AG08395 (cell line): Measurements from ENCODE around the gene YWHAG.
A peak's percentile ranks its signal among the peaks of the same experiment; 100 is the strongest.
"Not testable (repeated sequence)": the region's sequence is repeated elsewhere in the genome, so short reads cannot be mapped to it uniquely, and the experiment has no call there.

Experiments used
- DNase-seq: peaks from one replicate; pipeline ENCODE4 v3.0.0; 2012; ENCODE audit warnings: mixed read lengths, low spot score

The YWHAG gene

DNA sequence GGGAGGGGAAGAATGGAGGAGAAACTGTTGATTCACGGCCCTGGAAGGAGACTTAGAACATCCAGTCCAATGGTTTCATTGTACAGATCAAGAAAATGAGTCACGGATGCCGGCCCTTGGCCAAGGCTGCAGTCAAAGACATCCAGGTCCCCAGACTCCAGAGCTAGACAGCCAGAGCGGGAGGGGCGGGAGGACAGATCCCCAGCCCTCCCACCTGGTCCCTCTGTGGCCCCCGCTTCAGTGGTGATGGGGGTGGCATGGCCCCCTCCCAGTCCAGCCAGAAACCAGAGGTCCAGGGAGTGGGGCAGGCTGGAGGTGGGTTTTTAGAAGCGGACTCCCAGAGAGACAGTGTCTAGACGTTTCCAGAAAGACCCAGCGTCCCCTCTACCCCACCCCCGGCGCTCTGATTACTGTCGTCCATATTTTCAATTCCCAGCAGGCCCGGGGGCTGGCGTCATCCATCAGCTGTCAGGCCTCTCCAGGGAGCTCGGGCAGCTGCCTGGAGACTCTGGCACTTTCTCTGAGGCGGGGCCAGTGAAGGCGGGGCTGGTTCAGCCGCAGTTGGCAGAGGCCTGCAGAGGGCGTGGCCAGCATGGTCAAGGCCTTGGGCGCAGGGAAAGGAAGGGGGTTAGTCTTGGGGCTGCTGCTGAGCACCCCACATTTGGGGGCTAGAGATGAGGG, 64.3 kb downstream of the YWHAG start:
- peak; percentile 88 for DNase-seq

DNA sequence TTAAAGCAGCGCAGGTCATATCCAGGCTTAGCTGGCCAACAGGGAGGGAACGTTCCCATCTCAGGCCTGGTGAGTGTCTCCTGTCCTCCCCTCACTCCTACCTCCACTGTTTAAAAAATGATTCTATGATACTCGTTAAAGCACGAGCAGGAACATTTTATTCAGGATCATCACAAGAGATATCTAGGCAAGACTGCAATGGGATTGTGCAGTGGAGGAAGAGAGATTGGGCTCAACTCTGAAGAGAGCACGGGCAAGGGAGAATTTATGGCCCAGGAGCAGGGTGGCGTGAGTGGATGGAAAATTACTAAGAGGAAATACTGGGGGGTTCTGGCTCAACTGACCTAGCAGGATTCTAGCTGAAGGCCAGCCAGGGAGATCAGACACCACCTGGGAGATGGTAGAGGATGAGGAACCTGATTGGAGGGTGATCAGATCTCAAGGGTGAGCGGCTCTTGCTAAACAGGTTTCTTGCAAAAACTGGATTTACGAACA, 65.3 kb downstream of the YWHAG start:
- no peak for DNase-seq

DNA sequence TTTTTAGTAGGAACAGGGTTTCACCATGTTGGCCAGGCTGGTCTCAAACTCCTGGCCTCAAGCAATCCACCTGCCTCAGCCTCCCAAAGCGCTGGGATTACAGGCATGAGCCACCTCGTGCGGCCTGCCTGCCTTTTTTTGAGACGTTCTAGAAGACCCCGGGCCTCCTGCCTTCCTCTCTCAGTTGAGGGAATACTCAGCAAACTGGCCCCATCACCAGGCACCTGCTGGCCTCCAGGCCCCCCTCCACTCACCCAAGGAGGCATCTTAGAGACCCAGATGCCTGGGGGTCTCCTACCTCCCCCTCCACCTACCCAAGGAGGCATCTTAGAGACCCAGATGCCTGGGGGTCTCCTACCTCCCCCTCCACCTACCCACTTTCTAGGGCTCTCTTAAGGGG, 65.9 kb downstream of the YWHAG start:
- not testable (repeated sequence) for DNase-seq

DNA sequence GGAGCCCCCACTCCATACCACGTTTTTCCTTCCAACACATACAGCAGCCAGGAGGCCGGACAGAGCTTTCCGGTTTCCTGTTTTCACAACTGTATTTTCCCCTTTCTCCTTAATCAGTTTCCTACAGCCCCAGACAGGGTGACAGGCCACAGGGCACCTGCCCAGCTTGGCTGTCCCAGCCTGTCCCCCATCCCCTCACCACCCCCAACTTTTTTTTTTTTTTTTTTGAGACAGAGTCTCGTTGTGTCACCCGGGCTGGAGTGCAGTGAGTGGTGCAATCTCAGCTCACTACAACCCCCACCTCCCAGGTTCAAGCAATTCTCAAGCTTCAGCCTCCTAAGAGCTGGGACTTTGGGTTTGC, 66.6 kb downstream of the YWHAG start:
- no peak for DNase-seq

DNA sequence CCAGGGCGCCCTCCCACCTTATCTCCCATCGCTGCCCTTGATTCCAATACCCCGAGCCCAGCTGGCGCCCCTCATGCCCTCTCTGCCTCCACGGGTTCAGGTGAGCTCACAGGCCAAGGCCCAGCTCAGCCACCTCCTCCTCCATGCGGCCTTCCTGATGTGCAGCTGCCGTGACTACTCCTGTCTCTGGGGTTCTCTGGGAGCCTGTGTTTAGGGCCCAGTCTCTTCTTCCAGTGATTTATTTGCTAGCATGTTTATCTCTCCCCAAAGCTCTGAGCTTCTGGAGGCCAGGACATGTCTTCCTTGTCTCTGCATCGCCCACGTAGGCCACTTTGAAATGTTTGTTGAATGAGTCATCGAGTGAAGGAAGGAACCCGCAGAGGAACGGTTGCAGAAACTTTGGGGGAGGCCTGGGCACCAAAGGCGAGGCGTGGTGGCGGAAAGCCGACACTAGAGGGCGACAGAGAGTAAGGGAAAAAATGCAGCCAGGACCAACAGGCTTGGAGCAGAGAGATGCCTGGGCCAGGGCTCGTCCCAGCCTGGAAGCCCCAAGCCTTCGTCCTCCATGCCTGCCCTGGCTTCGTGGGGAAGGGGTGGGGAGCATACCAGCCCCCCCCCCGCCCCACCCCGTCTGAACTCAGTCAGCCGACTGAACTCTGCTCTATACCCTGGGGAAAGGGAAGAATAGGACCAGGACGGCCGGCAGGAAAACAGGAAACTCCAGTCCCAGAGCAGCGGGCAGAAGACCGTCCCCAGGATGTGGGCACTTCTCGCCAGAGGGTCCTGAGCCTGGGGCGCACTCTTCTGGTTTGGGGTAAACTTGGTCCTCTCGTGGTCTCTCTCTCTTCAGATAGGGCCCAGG, 67.2 kb downstream of the YWHAG start:
- DNase-seq = peak; percentile 92

DNA sequence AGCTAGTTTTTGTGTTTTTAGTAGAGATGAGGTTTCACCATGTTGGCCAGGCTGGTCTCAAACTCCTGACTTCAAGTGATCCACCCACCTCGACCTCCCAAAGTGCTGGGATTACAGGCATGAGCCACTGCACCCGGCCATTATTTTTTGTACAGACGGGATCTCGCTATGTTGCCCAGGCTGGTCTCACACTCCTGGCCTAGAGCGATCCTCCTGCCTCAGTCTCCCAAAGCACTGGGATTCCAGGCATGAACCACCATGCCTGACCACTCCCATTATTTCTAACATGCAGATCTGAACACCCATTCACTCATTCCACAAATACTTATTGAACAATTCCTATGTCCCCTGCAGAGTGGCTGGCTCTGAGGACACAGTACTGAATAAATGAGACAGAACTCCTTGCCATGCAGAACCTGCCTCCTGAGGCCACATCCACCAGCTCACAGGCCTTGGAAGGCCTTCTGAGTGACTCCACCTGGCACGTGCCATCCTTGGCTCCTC, 67.9 kb downstream of the YWHAG start:
- DNase-seq = not testable (repeated sequence)

DNA sequence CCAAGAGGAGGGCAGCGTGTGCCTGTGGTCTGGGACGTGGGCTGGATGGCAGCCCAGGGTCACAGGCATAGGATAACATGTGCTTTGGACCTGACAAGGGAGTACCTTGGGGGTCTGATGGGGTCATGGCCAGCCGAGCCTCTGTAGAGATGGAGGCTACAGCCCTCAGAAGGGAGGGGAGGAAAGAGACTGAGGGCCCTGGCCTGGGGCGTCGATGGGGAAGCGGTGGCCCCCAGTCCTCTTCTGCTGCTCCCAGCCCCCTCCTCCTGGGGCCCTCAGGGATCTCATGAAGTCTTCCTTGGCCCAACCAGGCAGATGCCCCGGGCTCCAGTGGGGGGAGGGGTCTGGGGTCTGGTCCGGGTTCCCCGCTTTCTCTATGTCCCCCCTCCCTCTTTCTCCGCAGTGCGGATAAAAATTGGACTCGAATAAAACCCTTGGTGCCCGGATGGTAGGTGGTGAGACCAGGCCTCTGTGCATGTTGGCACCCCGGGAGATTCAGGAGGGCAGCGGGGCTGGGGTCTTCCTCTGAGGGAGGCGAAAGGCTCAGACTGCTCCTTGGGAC, 71.9 kb downstream of the YWHAG start:
- DNase-seq = no peak

DNA sequence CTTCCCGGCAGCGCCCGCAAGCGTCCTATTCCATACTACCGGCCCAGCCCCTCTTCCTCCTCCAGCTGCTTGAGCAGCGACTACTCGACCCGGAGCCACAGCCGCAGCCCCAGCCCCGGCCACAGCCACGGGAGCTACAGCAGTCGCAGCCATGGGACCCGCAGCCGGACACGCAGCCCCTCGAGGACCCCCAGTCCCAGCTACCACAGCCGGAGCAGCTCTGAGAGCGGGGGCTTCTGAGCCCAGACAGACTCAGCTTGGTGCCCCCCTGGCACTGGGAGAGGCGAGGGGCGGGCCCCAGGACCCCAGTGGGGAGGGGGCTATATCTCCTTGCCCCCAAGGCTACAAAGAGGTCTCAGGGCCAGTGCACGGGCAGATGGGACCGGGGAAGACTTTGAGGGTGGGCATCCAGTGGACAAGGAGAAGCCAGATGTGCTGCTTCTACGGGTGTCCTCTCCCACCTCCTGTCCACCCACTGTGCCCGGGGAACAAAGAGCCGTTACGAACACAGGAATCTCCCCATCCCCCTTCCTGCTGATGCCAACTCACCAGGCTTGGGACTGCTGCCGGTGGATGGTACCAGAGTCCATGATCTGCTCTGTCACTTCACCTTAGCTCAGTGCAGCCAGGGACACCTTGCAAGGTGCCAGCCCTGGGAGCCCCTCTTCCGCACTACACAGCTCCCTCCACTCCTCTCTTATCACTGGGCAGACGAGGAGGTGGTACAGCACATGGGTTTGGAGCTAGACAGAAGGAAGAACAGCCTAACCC, 73.0 kb downstream of the YWHAG start:
- no peak for DNase-seq

DNA sequence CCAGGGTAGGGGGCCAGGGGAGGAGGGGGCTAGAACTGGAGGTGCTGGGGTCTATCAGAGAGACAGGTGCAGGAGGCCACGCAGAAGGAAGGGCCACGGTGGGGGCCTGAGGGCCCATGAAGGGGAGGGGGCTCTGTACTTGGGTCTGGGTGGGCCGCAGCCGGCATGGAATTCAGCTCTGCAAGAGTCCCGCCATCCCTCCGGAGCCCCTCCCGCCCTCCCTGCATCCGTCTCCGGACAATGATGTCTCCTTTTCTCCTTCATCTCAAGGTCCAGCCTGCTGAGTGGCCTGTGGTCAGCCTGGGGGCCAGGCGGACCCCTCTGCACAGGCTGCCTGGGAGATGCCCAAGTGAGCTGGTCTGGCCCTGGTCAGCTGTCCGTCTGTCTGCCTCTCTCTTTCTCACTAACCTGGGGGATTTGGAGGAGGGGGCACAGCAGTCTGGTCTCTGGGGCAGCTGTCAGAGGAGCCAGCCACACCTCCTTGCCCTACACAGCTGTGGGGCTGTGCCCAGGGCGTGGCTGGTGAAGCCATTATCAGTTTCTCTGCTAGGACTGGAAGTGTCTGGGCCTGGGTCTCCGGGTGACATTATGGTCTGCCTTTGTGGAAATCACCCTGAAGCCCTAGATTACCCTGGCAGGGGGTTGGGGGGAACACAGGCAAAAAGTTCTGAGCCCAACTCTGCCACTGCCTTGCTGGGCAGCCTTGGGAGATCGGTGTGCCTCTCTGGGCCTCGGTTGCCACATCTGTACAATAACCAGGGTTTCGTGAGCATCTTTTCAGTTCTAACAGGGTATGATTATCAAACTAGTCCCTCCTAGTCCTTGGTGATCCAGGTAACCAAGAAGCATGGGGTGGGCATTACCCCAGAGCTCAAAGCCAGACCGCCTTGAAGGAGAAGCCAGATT, 75.3 kb downstream of the YWHAG start:
- DNase-seq = no peak

DNA sequence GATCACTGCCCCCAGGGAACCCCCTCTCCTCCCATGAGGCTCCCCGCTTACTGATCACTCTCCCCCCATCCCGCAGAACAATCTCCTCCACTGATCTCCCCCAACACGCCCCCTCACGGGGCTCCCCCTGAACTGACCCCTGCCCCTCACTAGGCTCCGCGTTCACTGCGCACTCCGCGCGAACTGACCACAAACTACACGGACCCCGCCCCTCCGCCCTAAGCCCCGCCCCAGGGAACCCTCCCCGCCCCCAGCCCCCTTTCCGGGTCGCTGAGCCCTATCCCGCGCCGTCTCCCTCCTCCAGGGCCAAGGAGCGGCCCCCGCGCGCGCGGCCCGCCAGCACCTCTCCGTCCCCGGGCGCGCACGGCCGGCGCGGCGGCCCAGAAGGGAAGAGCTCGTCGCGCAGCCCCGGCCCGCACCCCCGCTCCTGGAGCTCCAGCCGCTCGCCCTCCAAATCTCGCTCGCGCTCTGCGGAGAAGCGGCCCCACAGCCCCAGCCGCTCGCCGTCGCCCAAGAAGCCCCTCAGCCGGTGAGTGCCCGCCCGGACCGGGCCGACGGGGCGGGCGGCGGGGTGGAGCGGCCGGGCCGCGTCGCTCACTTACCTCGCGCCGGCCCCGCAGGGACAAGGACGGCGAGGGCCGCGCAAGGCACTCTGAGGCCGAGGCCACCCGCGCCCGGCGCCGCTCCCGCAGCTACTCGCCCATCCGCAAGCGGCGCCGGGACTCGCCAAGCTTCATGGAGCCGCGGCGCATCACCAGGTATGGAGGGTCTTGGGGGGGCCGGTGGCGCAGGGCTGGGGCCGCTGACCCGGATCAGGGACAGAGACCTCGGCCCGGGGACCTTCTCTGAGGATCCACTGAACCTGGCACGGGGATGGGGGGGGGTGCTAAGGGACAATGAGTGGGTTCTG, 76.2 kb downstream of the YWHAG start:
- DNase-seq = peak; percentile 21

DNA sequence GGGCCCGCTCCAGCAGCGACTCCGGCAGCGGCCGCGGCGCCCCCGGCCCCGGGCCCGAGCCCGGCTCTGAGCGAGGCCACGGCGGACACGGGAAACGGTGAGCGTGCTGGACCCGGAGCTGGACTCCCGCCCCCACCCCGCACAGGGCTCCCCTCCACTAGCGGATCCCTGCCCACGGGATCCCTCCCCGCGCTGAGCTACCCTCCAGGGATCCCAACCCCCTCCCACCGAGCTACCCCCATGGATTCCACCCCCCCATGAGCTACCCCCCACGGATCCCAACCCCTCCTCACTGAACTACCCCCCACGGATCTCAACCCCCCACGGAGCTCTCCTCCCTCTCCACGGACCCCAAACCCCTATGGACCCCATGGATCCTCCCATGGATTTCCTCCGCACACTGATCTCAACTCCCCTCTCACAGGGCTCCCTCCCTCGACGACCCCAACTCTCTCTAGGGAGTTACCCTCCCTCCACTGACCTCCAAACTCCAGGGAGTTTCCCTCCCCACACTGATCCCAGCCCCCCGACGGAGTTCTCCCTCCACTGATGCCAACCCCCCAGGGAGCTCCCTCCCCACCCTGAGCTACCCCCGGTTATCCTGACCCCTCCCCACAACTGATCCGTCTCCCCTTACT, 77.0 kb downstream of the YWHAG start:
- DNase-seq = no peak

DNA sequence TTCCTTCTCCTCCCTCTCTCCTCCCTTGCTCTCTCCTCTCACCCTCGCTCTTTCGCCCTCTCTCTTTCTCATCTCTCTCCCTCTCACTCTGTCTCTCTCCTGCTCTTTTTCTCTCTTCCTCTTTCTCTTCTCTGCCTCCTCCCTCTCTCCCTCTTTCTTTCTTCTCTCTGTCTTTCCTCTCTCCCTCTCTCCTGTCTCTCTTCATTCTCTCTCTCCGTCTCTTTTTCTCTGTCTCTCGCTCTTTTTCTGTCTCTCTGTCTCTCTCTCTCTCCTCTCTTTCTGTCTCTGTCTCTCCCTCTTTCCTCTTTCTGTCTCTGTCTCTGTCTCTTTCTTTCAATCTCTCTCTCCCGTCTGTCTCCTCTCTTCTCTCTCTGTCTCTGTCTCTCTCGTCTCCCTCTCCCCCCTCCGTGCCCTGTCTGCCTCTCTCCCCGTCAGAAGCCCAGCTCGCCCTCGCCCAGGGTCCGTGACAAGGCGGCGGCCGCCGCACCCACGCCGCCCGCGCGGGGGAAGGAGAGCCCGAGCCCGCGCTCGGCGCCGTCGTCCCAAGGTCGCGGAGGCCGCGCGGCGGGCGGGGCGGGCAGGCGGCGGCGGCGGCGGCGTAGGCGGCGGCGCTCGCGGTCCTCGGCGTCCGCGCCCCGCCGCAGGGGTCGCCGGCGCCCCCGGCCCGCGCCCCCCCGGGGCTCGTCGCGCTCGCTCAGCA, 77.6 kb downstream of the YWHAG start:
- DNase-seq = no peak

DNA sequence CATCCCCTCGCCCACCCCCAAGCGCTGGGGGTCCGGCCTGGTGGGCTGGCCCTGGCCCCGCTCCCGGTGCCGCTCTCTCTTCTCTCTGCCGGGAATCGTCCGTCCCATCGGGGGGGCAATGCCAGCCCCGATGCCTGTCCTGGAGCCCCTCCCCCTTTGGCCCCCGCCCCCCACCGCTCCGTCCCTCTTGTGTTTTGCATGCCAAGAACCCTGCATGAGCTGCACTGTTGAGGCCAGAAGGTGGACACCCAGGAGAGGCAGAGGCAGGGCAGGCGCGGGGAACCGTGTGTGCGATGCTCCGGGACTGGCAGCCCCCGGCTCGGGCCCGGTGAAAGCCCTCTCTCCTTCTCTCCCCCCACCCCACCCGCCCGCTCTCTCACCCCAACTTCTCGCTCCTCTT, 78.4 kb downstream of the YWHAG start:
- no peak for DNase-seq

DNA sequence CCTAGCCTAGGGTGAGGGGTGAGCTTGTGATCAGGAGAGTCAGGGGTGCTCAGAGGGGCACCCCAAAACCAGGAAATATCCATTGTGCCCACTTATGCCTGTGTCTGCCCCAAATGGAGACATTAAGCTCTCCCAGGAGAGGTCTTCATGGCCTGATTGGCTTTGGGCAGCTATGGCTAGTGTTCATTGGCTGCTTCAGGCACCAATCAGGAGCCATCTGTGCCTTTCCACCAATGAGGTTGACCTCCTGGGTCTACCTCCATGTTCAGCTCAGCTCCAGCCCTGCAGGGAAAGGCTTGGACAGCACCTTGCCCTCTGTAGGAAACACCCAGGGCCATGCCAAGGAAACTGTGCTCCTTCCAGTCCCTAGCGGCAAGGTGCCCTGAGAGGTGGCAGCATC, 80.3 kb downstream of the YWHAG start:
- DNase-seq = no peak
